Type B pancreatic cell (in vitro differentiated cells): ENCODE data around the gene CPM. TPM values are rescaled to one million over a fixed set of nuclear protein-coding genes. Genes with fewer than 3 reads are reported as not detected.

Source experiments
- DNase-seq: peaks from one replicate; pipeline ENCODE4 v3.0.0; 2021; ENCODE audit warnings: mixed read lengths; ENCODE audit not compliant: unreplicated experiment; ENCODE audit errors: extremely low spot score
- H3K27ac Mint-ChIP-seq: 2 replicates; pipeline ENCODE4 v1.8.0; 2021; ENCODE audit warnings: mild to moderate bottlenecking, mixed read lengths
- H3K27me3 Mint-ChIP-seq: 2 replicates; pipeline ENCODE4 v1.8.0; 2021; ENCODE audit warnings: mixed read lengths
- H3K36me3 Mint-ChIP-seq: 2 replicates; pipeline ENCODE4 v1.8.0; 2021; ENCODE audit warnings: mixed read lengths
- H3K4me1 Mint-ChIP-seq: one replicate; pipeline ENCODE4 v1.8.0; 2021; ENCODE audit warnings: mixed read lengths; ENCODE audit not compliant: unreplicated experiment
- H3K4me3 Mint-ChIP-seq: 2 replicates; pipeline ENCODE4 v1.8.0; 2021; ENCODE audit warnings: mild to moderate bottlenecking, mixed read lengths
- H3K9me3 Mint-ChIP-seq: 2 replicates; pipeline ENCODE4 v1.8.0; 2021; ENCODE audit warnings: mixed read lengths
- total RNA-seq: library from RNA; stranded (reverse); gene quantifications from 2 replicates; pipeline ENCODE4 v1.2.1, GENCODE V29; 2021; ENCODE audit warnings: low replicate concordance
- TF ChIP-seq, protein P1 (sequence below): fragments of 200-600 bp; sonication (generic); conservative IDR thresholded peaks from 2 replicates; pipeline ENCODE4 v1.5.0; 2021; ENCODE audit warnings: antibody characterized with exemption, mild to moderate bottlenecking

The CPM gene
- total RNA-seq, 1 donor from 2014 or later: 58.1 TPM

DNA sequence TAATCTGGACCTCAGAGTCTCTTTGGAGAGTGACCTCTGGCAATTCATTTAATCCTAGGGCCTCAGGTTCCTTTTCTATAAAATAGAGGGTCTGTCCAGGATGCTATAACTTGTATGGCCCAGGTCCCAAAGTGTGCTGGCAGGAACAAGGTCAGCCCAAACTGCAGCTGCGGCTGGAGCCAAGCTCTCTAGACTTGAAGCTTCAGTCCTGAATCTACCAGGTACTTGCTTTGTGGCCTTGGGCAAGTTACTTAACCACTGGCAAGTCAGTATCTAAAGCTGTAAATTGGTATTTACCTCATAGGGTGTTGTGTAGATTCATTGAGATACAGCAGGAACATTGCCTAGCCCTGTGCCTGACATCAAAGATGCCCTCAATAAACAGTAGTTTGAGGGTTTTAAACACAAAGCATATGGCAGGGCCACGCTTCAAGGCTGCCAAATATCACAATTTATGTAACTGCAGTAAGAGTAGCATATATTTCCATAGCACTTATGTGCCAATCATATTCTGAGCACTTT is 21.7 kb downstream of the CPM start:
- Mint-ChIP-seq H3K4me3 (no peak overlapping the region), H3K9me3 (no peaks in the 10 kb centered on the region), H3K27me3 (no peaks in the 10 kb centered on the region), H3K4me1 (no peaks in the 10 kb centered on the region), H3K36me3 (no peaks in the 10 kb centered on the region), H3K27ac (no peak overlapping the region)
- no peak for DNase-seq
- TF ChIP-seq, protein P1, sequence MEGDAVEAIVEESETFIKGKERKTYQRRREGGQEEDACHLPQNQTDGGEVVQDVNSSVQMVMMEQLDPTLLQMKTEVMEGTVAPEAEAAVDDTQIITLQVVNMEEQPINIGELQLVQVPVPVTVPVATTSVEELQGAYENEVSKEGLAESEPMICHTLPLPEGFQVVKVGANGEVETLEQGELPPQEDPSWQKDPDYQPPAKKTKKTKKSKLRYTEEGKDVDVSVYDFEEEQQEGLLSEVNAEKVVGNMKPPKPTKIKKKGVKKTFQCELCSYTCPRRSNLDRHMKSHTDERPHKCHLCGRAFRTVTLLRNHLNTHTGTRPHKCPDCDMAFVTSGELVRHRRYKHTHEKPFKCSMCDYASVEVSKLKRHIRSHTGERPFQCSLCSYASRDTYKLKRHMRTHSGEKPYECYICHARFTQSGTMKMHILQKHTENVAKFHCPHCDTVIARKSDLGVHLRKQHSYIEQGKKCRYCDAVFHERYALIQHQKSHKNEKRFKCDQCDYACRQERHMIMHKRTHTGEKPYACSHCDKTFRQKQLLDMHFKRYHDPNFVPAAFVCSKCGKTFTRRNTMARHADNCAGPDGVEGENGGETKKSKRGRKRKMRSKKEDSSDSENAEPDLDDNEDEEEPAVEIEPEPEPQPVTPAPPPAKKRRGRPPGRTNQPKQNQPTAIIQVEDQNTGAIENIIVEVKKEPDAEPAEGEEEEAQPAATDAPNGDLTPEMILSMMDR: no peak

DNA sequence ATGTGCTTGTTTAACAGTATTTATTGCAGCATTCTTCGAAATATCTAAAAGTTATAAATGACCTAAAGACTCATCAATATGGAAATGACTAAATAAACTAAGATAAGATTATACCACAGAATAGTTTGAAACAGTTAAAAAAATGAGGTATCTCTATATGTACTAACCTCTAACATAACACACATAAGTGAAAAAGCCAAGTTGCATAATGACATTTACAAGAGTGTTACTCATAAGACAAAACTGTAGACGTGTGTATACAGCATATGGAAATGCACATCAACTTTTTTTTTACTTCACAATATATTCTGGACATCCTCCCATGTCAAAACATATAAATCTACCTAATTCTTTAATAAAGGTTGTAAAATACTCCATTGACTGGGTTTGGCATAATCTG is 22.8 kb downstream of the CPM start:
- TF ChIP-seq, protein P1: no peak
- no peak for DNase-seq
- no peaks in the 10 kb centered on the region for H3K9me3 Mint-ChIP-seq
- H3K4me1 Mint-ChIP-seq: no peaks in the 10 kb centered on the region
- H3K36me3 Mint-ChIP-seq: no peaks in the 10 kb centered on the region
- no peak overlapping the region for H3K27ac Mint-ChIP-seq
- H3K4me3 Mint-ChIP-seq: no peak overlapping the region
- no peaks in the 10 kb centered on the region for H3K27me3 Mint-ChIP-seq

DNA sequence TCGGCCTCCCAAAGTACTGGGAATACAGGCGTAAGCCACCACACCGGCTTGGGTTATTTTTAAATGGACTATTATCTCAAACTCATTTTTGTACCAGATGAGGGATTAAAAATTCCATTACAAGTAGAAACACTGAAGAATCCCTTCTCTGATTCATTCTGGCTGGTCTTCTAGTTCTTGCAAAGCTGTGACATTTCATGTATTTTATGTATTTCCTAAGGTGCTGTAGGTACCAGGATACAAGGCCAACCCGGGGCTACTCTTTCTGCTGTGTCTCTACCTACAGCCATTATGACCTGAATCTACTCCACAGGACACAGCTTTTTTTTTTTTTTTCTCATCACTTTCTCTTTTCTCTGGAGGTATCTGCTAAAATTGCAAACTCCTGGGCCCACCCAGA is 24.9 kb downstream of the CPM start:
- Mint-ChIP-seq H3K36me3 (no peaks in the 10 kb centered on the region), H3K9me3 (no peaks in the 10 kb centered on the region), H3K4me1 (no peaks in the 10 kb centered on the region), H3K27ac (no peak overlapping the region), H3K27me3 (no peaks in the 10 kb centered on the region), H3K4me3 (no peak overlapping the region)
- TF ChIP-seq, protein P1: no peak
- DNase-seq: no peak

DNA sequence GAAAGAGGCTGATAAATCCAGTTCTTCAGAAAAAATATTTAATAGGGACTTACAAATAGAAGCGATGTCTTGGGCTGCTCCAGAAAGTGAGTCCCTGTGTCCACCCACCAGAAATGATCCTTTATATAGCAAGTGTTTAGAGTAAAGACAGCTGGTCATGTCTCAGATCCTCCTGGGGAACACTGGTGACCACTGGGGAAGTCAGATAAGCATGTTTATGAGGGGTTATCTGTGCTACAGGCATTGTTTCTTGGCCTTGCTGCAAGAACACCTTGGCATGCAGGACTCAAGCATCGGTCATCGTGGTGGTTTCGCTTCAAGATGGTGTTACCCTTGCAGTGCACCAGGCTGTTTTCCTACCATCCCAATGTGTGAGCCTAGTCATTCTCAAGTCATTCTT is 27.2 kb downstream of the CPM start:
- Mint-ChIP-seq H3K4me3 (no peak overlapping the region), H3K36me3 (no peaks in the 10 kb centered on the region), H3K27ac (no peak overlapping the region), H3K4me1 (no peaks in the 10 kb centered on the region), H3K27me3 (no peaks in the 10 kb centered on the region), H3K9me3 (no peaks in the 10 kb centered on the region)
- no peak for DNase-seq
- TF ChIP-seq, protein P1: no peak

DNA sequence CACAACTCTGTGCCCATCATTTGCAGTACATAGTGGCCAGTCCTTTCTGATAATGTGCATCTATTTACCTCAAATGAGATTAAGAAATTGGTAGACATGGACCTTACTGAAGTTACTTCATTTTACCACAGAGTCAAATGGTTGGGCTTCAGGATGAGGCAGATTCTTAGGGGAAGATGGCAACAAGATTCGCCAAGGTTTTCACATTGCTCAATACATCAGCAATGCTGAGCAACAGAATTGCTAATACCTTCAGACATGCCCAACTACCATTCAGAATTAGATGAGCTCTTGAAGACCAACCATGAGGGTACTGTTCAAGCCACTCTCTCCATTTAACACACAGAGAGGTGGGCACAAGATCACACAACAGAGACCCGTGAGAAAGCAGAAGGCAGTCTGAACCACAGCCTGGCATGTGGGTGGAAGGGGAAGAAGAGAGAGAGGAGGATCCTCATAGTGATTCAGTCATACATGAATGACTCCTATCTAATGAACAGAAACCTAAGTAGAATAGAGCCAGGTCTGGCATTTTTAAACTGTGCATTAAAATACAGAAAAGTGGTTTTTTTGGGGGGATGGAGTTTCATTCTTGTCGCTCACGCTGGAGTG is 28.5 kb downstream of the CPM start:
- Mint-ChIP-seq H3K9me3 (no peaks in the 10 kb centered on the region), H3K4me1 (no peaks in the 10 kb centered on the region), H3K4me3 (no peak overlapping the region), H3K36me3 (no peaks in the 10 kb centered on the region), H3K27me3 (no peaks in the 10 kb centered on the region), H3K27ac (no peak overlapping the region)
- TF ChIP-seq, protein P1: no peak
- no peak for DNase-seq
